HG03280 (cell line): ENCODE measurements around the gene MADD.
A peak's percentile ranks its signal among the peaks of the same experiment; 100 is the strongest.

ENCODE experiments used
- ATAC-seq: cut with Tn5 transposase; IDR thresholded peaks from one replicate; pipeline ENCODE4 v1.9.1; 2021; ENCODE audit warnings: mild to moderate bottlenecking, moderate library complexity; ENCODE audit not compliant: unreplicated experiment

MADD gene

GRCh38 chr11:47269829-47270305 lies at the start of gene MADD:
MADD (plus strand) TSS chr11:47270133.
- peak; percentile 82 for ATAC-seq

- no peak for ATAC-seq
These were observed 49.5 kb upstream of the MADD start for GRCh38 chr11:47220401-47220821.

- ATAC-seq, result no peak
These were observed 47.2 kb upstream of the MADD start for GRCh38 chr11:47222696-47223095.

- peak; percentile 73 for ATAC-seq
These were observed 44.2 kb upstream of the MADD start for GRCh38 chr11:47225552-47226400.

- ATAC-seq, result no peak
These were observed 40.8 kb upstream of the MADD start for GRCh38 chr11:47229161-47229560.

- no peak for ATAC-seq
These were observed 36.9 kb upstream of the MADD start for GRCh38 chr11:47233051-47233450.

- ATAC-seq, result no peak
These were observed 35.8 kb upstream of the MADD start for GRCh38 chr11:47233989-47234668.

- no peak for ATAC-seq
These were observed 35.2 kb upstream of the MADD start for GRCh38 chr11:47234669-47235100.

- ATAC-seq, result no peak
These were observed 34.8 kb upstream of the MADD start for GRCh38 chr11:47235163-47235562.

GRCh38 chr11:47236482-47236881 lies 33.5 kb upstream of the MADD start:
- ATAC-seq, result no peak

GRCh38 chr11:47239852-47240251 lies 30.1 kb upstream of the MADD start:
- ATAC-seq, result no peak

- no peak for ATAC-seq
These were observed 28.1 kb upstream of the MADD start for GRCh38 chr11:47241841-47242301.

GRCh38 chr11:47242596-47243192 lies 27.2 kb upstream of the MADD start:
- no peak for ATAC-seq

GRCh38 chr11:47243454-47243853 lies 26.5 kb upstream of the MADD start:
- no peak for ATAC-seq

GRCh38 chr11:47244448-47245350 lies 25.2 kb upstream of the MADD start:
- ATAC-seq, result no peak

- no peak for ATAC-seq
These were observed 24.1 kb upstream of the MADD start for GRCh38 chr11:47245611-47246357.

- ATAC-seq, result no peak
These were observed 22.4 kb upstream of the MADD start for GRCh38 chr11:47247502-47247901.

GRCh38 chr11:47248304-47248663 lies 21.6 kb upstream of the MADD start:
- peak; percentile 27 for ATAC-seq

GRCh38 chr11:47248664-47249377 lies 21.1 kb upstream of the MADD start, which contains the start of gene ACP2:
ACP2 (minus strand) TSS chr11:47248814; CDS start chr11:47248789, 25 bp downstream.
- peak; percentile 95 for ATAC-seq
